HG03135 (cell line): ENCODE results near the gene USP24.
"Not testable (repeated sequence)": the region's sequence is repeated elsewhere in the genome, so short reads cannot be mapped to it uniquely, and the experiment has no call there.

ENCODE experiments used
- ATAC-seq: cut with Tn5 transposase; IDR thresholded peaks from one replicate; pipeline ENCODE4 v1.9.1; 2021; ENCODE audit warnings: mild to moderate bottlenecking, moderate library complexity; ENCODE audit not compliant: unreplicated experiment

The USP24 gene

GRCh38 chr1:55040933-55041494 lies 174.2 kb downstream of the USP24 start:
- no peak for ATAC-seq

- no peak for ATAC-seq
Observed at GRCh38 chr1:55040083-55040932, 174.9 kb downstream of the USP24 start.

- ATAC-seq: no peak
Observed at GRCh38 chr1:55039342-55040082, 175.7 kb downstream of the USP24 start, which contains the start of gene PCSK9. Gene PCSK9 (plus strand): TSS chr1:55039548. CDS start chr1:55039838, 290 bp downstream.

GRCh38 chr1:55038974-55039341 lies 176.2 kb downstream of the USP24 start:
- no peak for ATAC-seq

GRCh38 chr1:55038552-55038838 lies 176.7 kb downstream of the USP24 start:
- ATAC-seq: no peak

- ATAC-seq: no peak
Observed at GRCh38 chr1:55037733-55038551, 177.2 kb downstream of the USP24 start.

- ATAC-seq: no peak
Observed at GRCh38 chr1:55035904-55036303, 179.3 kb downstream of the USP24 start.

- ATAC-seq: no peak
Observed at GRCh38 chr1:55034476-55035133, 180.6 kb downstream of the USP24 start.

- ATAC-seq: no peak
Observed at GRCh38 chr1:55033265-55033614, 181.9 kb downstream of the USP24 start.

GRCh38 chr1:55031098-55031497 lies 184.1 kb downstream of the USP24 start:
- not testable (repeated sequence) for ATAC-seq

- not testable (repeated sequence) for ATAC-seq
Observed at GRCh38 chr1:55026682-55027081, 188.5 kb downstream of the USP24 start.

GRCh38 chr1:55024163-55024562 lies 191.0 kb downstream of the USP24 start:
- ATAC-seq: not testable (repeated sequence)

- ATAC-seq: no peak
Observed at GRCh38 chr1:55021942-55022546, 193.1 kb downstream of the USP24 start.

GRCh38 chr1:55018395-55018794 lies 196.8 kb downstream of the USP24 start:
- ATAC-seq: no peak
